Measurements from ENCODE around the gene ANKRD13D.

- TF ChIP-seq CTCF (IDR thresholded peaks at IDR 0.05 in 4 of 5, conservative IDR thresholded peaks at IDR 0.05 in 1 of 5) (no peak), POLR2A (IDR thresholded peaks at IDR 0.05) (no peak)
Observed at GRCh38 chr11:67289226-67289650, at the start of gene ANKRD13D.

Data from gastrocnemius medialis (tissue), 4 donors.